ENCODE results near the gene TMEM255B.

DNA sequence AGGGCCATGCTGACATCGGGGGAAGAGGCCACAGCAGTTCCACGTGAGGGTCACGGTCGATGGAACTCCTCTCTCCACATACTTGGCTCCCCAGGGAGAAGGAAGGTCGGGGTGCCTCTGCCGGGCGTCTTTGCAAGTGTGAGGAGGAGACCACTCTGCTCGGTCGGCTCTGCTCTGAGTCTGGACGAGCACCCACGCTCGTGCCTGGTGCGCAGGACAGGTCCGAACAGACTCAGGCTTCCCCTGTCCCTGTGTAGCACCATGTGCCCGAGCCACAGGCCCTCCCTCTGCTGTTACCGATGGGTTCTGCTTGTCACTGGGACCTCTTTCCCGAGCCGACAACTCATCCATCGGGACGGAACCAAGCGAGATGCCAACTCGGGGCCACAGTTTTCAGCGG lies 35.1 kb downstream of the TMEM255B start:
- TF ChIP-seq, protein P1, sequence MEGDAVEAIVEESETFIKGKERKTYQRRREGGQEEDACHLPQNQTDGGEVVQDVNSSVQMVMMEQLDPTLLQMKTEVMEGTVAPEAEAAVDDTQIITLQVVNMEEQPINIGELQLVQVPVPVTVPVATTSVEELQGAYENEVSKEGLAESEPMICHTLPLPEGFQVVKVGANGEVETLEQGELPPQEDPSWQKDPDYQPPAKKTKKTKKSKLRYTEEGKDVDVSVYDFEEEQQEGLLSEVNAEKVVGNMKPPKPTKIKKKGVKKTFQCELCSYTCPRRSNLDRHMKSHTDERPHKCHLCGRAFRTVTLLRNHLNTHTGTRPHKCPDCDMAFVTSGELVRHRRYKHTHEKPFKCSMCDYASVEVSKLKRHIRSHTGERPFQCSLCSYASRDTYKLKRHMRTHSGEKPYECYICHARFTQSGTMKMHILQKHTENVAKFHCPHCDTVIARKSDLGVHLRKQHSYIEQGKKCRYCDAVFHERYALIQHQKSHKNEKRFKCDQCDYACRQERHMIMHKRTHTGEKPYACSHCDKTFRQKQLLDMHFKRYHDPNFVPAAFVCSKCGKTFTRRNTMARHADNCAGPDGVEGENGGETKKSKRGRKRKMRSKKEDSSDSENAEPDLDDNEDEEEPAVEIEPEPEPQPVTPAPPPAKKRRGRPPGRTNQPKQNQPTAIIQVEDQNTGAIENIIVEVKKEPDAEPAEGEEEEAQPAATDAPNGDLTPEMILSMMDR (conservative IDR thresholded peaks at IDR 0.05): no peak
- no peak for TF ChIP-seq ZFX (IDR thresholded peaks at IDR 0.05)
